Stimulated activated CD8-positive, alpha-beta memory T cell treated with anti-CD3 and anti-CD28 coated beads, Interleukin-4, amount 100 ng/mL, for 4 hours (primary cell): Measurements from ENCODE around the gene ANKRD44.

ENCODE experiments used
- DNase-seq, 2 donors: peaks; one replicate each; pipeline ENCODE4 v3.0.0-alpha.2; 2020; ENCODE audit warnings: low read depth in 2 of 2, low spot score in 1 of 2

Gene ANKRD44

DNA sequence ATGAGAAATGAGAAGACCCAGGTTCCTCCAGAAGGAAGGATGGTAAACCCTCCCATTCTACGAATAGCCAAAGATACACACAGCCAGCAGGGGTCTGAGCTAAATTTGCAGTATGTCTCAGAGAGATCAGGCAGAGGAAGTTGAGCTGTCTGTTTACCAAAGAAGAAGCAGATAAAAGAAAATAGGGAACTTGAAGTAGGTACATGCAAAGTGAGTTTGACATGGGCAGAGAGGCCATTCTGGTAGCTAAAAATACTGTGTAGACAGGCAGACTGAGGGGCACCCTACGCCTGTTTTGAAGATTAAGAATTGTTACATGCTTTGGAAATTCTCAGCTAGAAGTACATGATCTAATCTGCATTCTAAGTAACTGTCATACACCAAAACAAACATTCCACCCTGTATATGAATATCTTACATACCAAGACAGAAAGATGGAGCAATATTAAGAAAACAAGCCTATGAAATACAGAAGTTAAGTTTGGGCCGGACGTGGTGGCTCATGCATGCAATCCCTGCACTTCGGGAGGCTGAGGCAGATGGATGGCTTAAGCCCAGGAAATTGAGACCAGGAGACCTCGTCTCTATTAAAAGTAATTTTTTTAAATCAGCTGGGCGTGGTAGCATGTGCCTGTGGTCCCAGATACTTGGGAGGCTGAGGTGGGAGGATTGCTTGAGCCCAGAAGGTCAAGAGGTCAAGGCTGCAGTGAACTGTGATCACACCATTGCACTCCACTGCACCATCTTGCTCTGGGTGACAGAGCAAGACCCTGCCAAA lies 157.9 kb downstream of the ANKRD44 start:
- DNase-seq = no peak

DNA sequence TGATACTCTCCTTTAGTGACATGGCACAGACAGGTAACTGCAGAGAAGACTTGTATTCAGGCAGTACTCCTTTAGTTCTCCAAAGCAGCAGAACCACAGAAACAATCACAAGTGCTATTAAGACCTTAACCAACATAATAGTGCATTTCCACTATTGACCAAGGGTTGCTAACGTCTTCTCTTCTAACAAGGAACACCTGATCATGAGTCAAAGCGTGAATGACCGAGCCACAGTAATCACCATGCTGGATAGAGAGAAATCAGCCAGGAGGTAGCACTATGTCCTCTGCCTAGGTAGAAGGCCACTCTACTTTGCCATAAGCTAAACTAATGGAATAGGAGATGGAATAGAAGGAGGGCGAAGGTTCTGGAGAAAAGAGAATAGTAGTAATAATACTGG lies 161.0 kb downstream of the ANKRD44 start:
- DNase-seq = no peak

DNA sequence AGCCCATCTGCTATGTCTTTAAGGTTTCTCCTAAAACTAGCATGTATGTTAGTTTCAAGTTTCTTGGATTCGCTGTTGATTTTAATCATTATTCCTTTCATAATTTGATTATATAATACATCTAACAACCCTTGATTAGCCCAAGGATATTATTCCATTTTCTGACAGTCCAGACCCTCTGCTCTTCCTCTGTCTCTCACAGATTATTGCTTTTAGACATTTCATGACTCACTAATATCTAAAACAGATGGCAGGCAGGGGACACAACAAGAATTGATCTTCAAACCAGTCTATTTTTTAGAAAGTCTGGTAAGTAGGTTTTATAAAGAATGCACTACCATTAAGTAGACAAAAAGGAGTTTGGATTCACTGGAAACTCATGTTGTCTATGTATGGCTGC lies 162.2 kb downstream of the ANKRD44 start:
- no peak for DNase-seq

DNA sequence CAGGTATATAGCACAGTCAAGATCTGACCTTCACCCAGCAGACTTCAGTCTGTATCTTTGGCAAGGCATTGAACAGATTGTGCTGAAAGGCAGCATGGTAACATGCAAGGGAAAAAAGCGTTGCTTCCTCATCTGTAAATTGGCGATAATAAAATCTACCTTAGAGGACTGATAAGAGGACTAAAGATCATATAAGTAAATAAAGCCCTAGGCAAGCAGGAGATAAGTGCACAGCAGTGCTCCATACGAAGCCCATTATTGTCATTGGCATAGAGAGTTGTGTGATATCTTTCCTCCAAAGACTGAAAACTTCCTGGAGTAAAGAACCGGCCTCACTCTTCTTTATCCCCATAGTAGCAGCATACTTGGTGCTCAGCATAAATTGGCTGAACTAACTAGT lies 162.6 kb downstream of the ANKRD44 start:
- DNase-seq = no peak

DNA sequence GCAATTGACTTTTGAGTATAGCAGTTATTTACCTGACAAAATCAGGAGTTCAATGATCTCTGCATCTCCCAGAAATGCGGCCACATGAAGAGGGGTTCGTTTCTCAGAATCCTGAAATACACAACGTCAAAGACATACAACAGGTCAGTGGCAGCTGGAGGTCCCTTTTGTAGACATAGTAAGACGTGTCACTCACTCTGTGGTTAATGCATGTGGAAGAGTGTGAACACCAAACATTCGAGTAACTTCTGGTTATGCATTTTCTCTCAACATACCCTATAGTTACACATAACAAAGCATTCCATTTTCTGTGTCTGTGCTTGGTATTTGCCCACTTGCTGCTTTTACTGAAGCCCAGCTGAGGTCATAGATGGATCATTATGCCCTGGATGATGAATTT lies 163.6 kb downstream of the ANKRD44 start:
- no peak for DNase-seq

DNA sequence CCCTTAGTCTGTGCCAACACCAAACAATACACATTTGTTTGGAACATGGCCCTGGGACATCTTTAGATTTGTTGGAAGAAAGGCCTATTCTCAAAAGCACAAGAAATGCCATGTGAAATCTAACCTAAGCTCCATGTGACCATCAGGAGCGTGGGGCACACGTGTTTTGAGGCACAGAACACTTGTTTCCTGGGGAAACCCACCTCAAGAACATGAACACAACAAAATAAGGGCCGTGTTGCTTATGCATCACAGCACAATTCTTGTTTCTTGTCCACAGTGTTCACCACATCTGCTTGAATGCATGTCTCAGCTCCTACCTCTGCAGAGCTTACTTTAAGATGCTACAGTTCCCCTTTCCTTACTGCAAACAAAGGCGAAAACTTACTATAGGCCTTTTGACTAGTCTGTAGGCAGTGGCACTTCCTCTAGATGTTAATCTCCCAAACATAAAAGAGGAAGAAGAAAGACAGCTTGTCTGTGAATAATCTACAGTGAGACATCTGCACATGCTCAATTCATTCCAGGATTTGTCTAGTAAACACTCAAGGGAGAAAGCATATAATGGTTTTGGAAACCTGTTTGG lies 165.0 kb downstream of the ANKRD44 start:
- DNase-seq = no peak

DNA sequence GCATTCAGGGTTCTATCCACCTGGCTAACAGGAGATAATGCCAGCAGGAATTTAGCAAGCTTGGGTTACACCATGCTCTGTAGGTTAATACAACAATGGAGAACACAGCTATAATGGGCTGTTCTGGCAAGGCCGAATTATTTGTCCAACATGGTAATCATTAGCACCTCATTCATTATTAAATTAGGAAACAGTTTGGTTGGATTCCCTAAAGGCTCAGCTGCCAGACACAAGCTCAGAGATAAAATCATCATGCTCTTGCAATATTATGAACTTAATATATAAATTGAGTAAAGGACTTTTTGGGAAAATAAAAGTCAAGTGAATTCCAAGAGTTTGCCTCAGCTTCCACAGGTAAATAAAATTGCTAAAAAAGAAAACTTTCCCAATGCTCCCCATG lies 166.4 kb downstream of the ANKRD44 start:
- no peak for DNase-seq

DNA sequence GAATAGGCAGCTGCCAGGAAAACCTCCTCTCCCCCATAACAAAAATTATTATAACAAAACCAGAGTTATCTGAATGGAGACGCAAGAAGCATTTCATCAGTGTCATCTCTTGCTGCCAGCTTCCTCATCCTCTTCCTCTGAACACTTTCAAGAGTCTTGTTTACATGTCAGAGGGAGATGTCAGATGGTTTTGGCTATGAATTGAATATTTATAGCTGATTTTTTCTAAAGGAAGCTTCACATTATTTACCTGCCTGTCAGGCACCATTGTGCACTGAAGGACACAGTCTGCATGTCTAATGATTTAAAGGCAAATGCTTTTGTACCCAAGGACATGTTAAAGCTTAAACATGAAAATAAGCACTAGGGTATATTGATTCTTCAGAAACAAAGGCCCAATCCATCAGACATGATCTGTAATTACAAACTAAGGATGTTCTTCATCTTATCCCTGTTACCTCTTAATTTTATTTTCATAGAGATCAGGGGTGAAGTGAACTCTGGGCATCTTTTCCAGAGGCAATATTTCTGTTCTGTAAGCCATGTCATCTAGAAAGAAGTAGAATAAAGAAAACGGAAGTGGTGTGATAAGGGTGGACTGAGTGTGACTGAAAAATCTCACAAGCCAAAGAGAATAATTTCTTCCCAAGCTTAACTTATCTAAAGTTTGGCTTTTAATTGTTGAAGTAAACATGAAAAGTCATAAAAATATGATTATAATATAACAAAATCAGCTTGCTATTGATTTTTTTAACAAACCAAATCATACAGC lies 168.7 kb downstream of the ANKRD44 start:
- no peak for DNase-seq

DNA sequence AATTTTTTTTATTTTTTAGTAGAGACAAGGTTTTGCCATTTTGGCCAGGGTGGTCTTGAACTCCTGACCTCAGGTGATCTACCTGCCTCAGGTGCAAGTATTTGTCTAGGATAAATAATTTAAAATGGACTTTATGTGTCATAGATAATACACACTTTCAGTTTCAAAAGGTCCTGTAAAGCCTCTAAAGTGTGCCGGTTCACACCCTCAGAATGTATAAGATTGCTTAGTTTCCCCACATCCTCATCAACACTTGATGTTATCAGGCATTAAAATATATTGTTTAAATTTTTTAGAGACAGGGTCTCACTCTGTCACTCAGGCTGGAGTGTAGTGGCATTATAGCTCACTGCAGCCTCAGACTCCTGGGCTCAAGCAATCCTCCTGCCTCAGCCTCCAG lies 170.5 kb downstream of the ANKRD44 start:
- no peak for DNase-seq

DNA sequence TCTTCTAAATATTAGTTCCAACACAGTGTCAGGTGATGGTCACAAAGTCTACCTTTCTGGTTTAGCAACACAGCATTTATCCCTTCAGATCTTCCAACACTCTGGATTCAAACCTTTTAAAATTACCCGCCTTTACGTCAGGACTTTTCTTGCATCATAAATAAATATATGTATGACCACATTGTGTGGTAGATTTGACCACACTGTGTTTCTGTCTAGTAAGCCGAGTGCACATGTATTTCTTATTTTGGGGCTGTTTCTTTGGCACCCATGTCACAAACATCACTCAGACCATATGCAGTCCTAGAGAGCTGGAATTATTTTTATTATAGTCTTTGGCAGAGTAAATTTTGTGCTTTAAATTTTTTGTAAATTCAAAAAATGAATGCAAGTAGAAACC lies 172.1 kb downstream of the ANKRD44 start:
- DNase-seq = no peak

DNA sequence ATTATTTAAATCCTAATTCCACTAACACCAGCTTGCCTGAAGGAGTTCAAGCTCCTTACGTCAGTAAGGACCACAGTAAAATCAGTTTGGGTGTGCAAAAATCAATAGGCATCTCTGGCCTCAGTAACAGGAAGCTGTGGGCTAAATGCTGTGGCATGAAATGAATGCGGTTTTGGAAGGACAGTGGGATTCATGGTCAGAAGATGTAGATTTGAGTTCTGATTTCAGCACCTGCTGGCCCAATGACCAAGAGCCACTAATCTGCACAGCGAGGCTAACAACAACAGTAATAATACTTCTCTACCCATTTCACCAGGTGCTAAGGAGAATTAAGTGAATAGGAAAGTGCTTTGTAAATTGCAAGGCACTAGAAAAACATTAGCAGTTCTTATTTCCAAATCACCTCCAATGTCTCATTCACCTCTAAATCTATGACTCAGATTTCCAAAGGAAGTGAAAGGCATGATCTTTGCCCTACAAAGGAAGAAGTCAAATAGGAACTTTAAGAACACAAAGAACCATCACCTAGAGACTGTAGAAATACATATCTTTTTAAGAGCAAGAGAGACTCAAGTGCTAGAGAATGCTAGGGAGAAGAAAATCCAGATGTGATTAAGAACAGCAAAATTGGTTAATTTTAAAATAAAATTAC lies 172.6 kb downstream of the ANKRD44 start:
- no peak for DNase-seq

DNA sequence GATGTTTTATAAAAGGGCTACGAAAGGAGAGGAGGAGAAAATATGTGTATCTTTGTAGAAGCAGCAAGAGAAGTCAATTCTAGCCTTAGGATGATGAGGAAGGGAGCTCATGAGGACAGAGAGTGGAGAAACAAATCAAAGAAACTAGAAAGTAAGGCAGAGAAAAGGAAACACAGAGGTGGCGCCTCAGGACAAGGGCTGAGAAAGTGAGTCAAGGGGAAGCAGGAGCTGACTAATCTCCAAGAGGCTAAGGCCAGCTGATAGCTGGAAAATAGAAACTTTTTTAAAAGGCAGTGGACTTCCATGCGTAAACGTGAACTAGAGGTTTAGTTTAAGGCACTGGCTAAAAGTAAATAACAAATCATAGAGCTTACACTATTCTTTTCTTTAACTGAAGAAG lies 173.3 kb downstream of the ANKRD44 start:
- no peak for DNase-seq

DNA sequence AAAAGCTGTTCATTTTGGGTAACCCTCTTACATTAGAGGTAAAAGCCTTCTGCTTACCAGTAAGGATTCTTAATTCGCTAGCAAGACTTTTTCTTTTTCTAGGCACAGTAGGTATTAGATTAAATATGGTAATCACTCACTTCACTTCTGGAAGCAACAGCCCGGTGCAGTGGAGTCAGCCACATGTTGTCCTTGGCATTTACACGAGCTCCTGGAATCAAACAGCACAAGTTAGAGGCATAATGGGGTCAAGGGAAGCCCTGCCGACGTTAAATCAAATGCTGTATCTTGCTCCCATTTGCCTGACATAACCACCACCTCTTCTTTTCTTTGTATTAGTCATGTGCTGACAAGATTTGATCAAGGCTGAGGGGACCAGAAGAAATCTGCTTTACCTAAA lies 174.1 kb downstream of the ANKRD44 start:
- DNase-seq = no peak

DNA sequence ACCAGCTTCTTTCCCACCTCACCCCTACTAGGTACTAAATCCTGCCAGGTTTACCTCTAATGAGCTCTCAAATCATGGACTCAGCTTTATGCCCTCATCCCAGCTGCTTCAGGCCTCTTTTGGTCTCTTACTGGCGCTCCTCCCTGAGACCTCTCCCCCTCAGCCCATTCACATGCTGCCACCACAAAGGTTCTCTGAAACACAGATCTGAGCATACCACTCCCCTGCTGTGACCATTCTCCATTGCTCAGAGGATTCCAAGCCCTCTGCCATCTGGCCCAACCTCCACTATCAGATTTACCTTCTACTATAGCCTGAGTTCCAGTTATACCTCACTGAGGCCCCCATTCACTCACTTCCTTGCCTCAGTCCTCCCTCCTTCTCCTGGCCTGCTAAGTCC lies 174.8 kb downstream of the ANKRD44 start:
- DNase-seq = no peak

DNA sequence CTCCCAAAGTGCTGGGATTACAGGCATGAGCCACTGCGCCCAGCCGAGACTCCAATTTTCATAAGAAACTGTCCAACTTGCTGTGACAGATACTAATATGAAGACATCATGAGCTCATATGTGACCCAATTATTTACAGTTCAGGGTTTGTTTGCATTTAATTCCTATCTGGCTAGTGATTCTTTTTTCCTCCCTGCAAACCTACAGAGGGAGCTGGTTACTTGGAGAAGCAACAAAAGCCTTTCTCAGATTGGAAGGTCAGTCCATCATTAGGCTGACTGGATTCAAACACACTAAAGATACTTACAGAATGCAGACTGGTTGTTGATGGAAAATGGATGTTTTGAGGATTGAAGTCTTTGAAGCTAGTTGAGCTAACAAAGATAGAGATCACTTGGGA lies 176.4 kb downstream of the ANKRD44 start:
- no peak for DNase-seq

DNA sequence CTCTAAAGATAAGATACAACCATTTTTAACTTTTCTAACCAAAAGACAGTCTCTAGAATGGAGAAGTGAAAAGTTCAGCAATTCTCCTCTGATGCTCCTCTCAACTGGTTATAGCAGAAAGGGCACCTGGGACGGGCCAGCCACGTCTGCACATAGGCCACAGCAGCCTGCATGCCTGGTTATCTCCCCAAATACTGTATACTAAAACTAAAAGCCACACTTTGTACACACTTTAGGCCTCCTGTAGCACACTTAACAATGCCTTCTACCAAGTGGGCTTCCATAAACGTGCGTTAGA lies 179.1 kb downstream of the ANKRD44 start:
- no peak for DNase-seq

DNA sequence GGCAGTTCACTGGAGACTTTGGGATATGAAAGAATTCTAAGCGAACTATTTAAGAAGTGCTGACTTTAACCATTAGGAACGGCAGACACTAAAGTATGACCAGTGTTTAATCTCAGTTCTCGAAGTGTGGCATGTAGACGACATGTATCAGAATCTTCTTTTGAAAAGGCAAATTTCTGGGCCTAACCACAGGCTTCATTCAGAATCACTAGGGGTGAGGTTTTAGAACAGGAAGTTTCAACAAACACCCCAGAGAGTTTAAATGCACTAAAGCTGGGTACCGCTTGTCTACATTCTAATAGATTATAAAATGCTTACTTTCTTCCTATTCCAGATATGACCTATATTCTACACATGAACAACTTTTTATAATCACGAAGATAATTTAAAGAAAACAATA lies 180.3 kb downstream of the ANKRD44 start:
- DNase-seq = no peak

DNA sequence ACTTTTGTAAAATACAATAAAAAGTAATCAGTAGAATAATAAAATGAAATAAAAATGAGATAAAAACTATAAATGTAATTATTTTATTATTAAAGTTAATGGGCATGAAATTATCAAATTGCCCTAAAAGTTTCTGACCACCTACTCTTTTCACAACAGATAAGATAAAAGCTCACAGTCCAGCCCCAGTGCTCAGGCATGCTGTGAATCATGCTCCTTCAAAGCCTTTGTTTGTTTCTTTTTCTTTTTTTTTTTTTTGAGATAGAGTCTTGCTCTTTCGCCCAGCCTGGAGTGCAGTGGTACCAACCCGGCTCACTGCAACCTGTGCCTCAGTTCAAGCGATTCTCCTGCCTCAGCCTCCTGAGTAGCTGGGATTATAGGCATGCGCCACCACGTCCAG lies 181.7 kb downstream of the ANKRD44 start:
- no peak for DNase-seq

DNA sequence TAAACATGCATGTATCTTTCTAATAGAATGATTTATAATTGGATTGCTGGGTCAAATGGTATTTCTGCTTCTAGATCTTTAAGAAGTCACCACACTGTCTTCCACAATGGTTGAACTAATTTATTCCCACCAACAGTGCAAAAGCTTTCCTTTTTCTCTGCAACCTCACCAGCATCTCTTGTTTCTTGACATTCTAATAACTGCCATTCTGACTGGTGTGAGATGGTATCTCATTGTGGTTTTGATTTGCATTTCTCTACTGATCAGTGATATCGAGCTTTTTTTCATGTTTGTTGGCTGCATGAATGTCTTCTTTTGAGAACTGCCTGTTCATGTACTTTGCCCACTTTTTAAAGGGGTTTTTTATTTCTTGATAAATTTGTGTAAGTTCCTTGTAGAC lies 182.5 kb downstream of the ANKRD44 start:
- DNase-seq = no peak

DNA sequence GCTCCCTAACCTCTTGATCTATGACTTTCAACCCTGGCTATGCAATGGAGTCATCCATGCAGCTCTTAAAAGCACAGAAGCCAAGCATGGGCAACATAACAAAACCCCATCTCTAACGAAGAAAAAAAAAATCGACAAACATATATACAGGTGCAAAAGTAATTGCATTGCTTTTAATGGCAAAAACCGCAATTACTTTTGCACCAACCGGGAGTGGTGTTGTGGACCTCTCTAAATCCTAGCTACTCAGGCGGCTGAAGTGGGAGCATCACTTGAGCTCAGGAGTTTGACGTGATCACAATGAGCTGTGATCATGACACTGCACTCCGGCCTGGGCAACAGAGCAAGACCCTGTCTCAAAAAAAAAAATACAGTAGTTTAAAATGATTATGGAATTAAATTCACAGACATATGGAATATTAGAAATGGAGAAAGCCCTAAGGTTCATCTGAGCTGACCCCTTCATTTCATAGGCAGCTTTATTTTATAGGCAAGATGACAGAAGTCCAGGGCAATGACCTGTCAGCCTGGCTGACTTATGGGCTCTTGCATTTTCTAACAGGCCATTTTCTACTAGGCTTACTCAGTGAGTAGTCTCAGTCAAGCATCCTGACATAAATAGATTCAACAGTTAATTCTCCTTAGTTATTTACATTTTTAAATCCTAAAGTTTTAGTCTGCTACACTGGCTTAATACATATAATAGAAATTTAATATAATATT lies 183.8 kb downstream of the ANKRD44 start:
- DNase-seq = no peak

DNA sequence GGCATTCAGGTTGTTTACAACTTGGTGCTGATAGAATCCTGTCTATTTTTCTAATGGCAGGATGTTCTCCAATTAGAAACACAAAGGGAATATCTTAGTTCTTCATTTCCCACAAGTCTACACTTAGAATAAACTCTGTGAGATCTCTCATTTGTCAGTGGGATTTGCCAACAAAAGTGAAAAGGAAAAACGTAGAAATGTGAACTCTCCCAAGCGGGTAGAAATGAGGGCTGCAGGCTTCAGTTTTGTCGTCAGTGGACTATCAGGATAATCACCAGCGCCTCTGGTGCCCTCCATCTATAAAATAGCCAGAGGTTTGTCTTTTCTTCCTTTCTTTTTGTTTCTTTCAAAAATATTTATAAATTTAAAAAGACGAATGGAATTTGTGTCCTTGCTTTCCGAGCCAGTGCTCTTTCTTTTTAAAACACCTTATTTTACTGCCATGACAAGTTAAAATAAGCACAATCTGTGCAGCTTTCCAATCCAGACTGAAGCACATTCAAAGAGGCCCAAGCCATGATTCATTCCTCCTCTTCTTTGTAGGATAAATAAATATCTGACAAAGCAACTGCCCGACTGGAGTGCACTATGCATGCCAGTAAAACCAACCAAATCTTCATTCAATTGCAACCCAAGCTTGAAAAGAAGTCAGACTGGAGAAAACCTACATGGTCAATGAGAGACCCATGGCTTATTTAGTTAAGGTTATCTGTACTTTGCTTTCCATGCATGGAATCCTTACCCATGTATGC lies 185.8 kb downstream of the ANKRD44 start:
- DNase-seq = no peak
